ENCODE data around the gene ZNF710. TPM values are rescaled to one million over a fixed set of nuclear protein-coding genes. Genes with fewer than 3 reads are reported as not detected.

The ZNF710 gene
- total RNA-seq, 1 donor from 2014 or later = 3.5 TPM

GRCh38 chr15:90056529-90056928 is 55.4 kb downstream of the ZNF710 start:
- Histone ChIP-seq H3K36me3 (no peaks in the 10 kb centered on the region), H3K4me3 (no peak overlapping the region), H3K27me3 (no peaks in the 10 kb centered on the region), H3K27ac (no peak overlapping the region), H3K9me3 (no peaks in the 10 kb centered on the region), H3K4me1 (peaks cover 0 to 4% of the 10 kb centered on the region in 2 donors)
- no peak for DNase-seq (ENCODE audit: low spot score in 2 of 2)
- intact Hi-C loops (cut with DNase I) = no loop called here
- TF ChIP-seq CTCF (IDR thresholded peaks at IDR 0.05) = no peak

- DNase-seq (ENCODE audit: low spot score in 2 of 2) = no peak
- Histone ChIP-seq H3K27ac (no peak overlapping the region), H3K4me1 (peaks cover 0 to 4% of the 10 kb centered on the region in 2 donors), H3K36me3 (no peaks in the 10 kb centered on the region), H3K4me3 (no peak overlapping the region), H3K9me3 (no peaks in the 10 kb centered on the region), H3K27me3 (no peaks in the 10 kb centered on the region)
- intact Hi-C loops (cut with DNase I) = no loop called here
- TF ChIP-seq CTCF (IDR thresholded peaks at IDR 0.05) = no peak
Measured at GRCh38 chr15:90058308-90058707, 57.2 kb downstream of the ZNF710 start.

GRCh38 chr15:90058775-90059174 is 57.7 kb downstream of the ZNF710 start:
- H3K27ac ChIP-seq = peak overlapping the region in 1 of 2 donors; percentile 10
- H3K4me1 ChIP-seq = peaks cover 0 to 4% of the 10 kb centered on the region in 2 donors
- H3K27me3 ChIP-seq = no peaks in the 10 kb centered on the region
- TF ChIP-seq CTCF (IDR thresholded peaks at IDR 0.05) = no peak
- DNase-seq (ENCODE audit: low spot score in 2 of 2) = no peak
- no peaks in the 10 kb centered on the region for H3K36me3 ChIP-seq
- intact Hi-C loops (cut with DNase I) = no loop called here
- H3K4me3 ChIP-seq = no peak overlapping the region
- no peaks in the 10 kb centered on the region for H3K9me3 ChIP-seq

GRCh38 chr15:90059208-90059985 is 58.3 kb downstream of the ZNF710 start:
- peak overlapping the region in 1 of 2 donors; percentile 10 for H3K27ac ChIP-seq
- H3K27me3 ChIP-seq = no peaks in the 10 kb centered on the region
- no peak overlapping the region for H3K4me3 ChIP-seq
- H3K36me3 ChIP-seq = no peaks in the 10 kb centered on the region
- H3K4me1 ChIP-seq = peaks cover 0 to 4% of the 10 kb centered on the region in 2 donors
- intact Hi-C loops (cut with DNase I) = no loop called here
- H3K9me3 ChIP-seq = no peaks in the 10 kb centered on the region
- DNase-seq (ENCODE audit: low spot score in 2 of 2) = peak; percentile 59 to 85
- no peak for TF ChIP-seq CTCF (IDR thresholded peaks at IDR 0.05)

GRCh38 chr15:90060797-90061196 is 59.7 kb downstream of the ZNF710 start:
- DNase-seq (ENCODE audit: low spot score in 2 of 2) = no peak
- H3K4me1 ChIP-seq = peaks cover 0 to 16% of the 10 kb centered on the region in 2 donors
- no peaks in the 10 kb centered on the region for H3K36me3 ChIP-seq
- H3K27me3 ChIP-seq = no peaks in the 10 kb centered on the region
- H3K4me3 ChIP-seq = no peak overlapping the region
- no peaks in the 10 kb centered on the region for H3K9me3 ChIP-seq
- no peak for TF ChIP-seq CTCF (IDR thresholded peaks at IDR 0.05)
- no peak overlapping the region for H3K27ac ChIP-seq
- intact Hi-C loops (cut with DNase I) = no loop called here

Data from ascending aorta (tissue), 2 donors.